Esophagus muscularis mucosa (tissue), 4 donors: ENCODE data around the gene ADAMTSL4. TPM values are rescaled to one million over a fixed set of nuclear protein-coding genes. Genes with fewer than 3 reads are reported as not detected.

ENCODE experiments used
- DNase-seq: peaks from one replicate; pipeline ENCODE4 v3.0.0-alpha.2; 2017; ENCODE audit errors: extremely low spot score
- H3K27ac ChIP-seq, 4 donors: fragments of 200-600 bp; sonication (generic); replicated peaks in 1 of 4; 1 replicate in 3 of 4; 2 replicates in 1 of 4; pipeline ENCODE4 v1.5.1; 2016 to 2019; ENCODE audit warnings: mild to moderate bottlenecking in 1 of 4
- H3K27me3 ChIP-seq, 4 donors: fragments of 200-600 bp; sonication (generic); one replicate each; pipeline versions ENCODE4 v1.5.1 to v1.6.0; 2016 to 2019
- H3K36me3 ChIP-seq, 4 donors: fragments of 200-600 bp; sonication (generic); one replicate each; pipeline ENCODE4 v1.5.1; 2016 to 2019
- H3K4me1 ChIP-seq, 4 donors: fragments of 200-600 bp; sonication (generic); one replicate each; pipeline ENCODE4 v1.5.1; 2016 to 2019
- H3K4me3 ChIP-seq, 4 donors: fragments of 200-600 bp; sonication (generic); 1 replicate in 2 of 4; 2 replicates in 2 of 4; pipeline ENCODE4 v1.5.1; 2016 to 2019; ENCODE audit warnings: mild to moderate bottlenecking in 4 of 4, moderate library complexity in 1 of 4
- H3K9me3 ChIP-seq, 4 donors: fragments of 200-600 bp; sonication (generic); 1 replicate in 3 of 4; 2 replicates in 1 of 4; pipeline ENCODE4 v1.5.1; 2016 to 2019
- CTCF ChIP-seq, 3 experiments: fragments of 200-600 bp in 2 of 3; fragments of 450-650 bp in 1 of 3; sonication (generic) in 2 of 3; IDR thresholded peaks; one replicate each; pipeline ENCODE4 v1.5.1; 2017 to 2019; ENCODE audit warnings: antibody characterized with exemption in 3 of 3, mild to moderate bottlenecking in 2 of 3, moderate library complexity in 1 of 3
- EP300 ChIP-seq: sonication (generic); formaldehyde crosslinking; IDR thresholded peaks from one replicate; pipeline ENCODE4 v1.6.1; 2017; ENCODE audit warnings: antibody characterized with exemption
- POLR2A ChIP-seq: fragments of 450-650 bp; IDR thresholded peaks from one replicate; pipeline ENCODE4 v1.6.1; 2017; ENCODE audit warnings: antibody characterized with exemption, moderate library complexity, mild to moderate bottlenecking, low read depth
- POLR2AphosphoS5 ChIP-seq, 2 donors: sonication (generic); formaldehyde crosslinking; IDR thresholded peaks; one replicate each; pipeline ENCODE4 v1.6.1; 2017; ENCODE audit warnings: antibody characterized with exemption in 2 of 2
- whole genome bisulfite sequencing: methylation state at CpG from one replicate; pipeline ENCODE4 v1.1.5; 2018; 5-methylcytosine and 5-hydroxymethylcytosine counted together
- intact Hi-C: fragments of 100-400 bp; cut with DNase I; formaldehyde crosslinking; loops from one replicate; pipeline ENCODE4 v1.15.1; 2023
- total RNA-seq, 4 donors: library from RNA; depleted of rRNA; stranded (reverse); fragments of >200 nt; gene quantifications; one replicate each; pipeline versions ENCODE4 v1.1.0 to v1.2.1, GENCODE V29; 2016

Gene ADAMTSL4
- total RNA-seq, 4 donors from 2014 or later, result 33.6 to 86.1 (median 48.2) TPM

GRCh38 chr1:150545486-150546032 lies 3.6 kb upstream of the ADAMTSL4 start:
- Histone ChIP-seq H3K27me3 (no peaks in the 10 kb centered on the region), H3K4me1 (peaks cover 6 to 25% (median 24%) of the 10 kb centered on the region in 4 donors), H3K4me3 (no peak overlapping the region), H3K9me3 (no peaks in the 10 kb centered on the region), H3K27ac (no peak overlapping the region), H3K36me3 (no peaks in the 10 kb centered on the region)
- no peak for DNase-seq
- intact Hi-C loops, result no loop called here
- 76% methylated on average over 6 of the region's 6 CpGs for WGBS
- TF ChIP-seq POLR2AphosphoS5 (IDR thresholded peaks at IDR 0.05) (no peak), CTCF (IDR thresholded peaks at IDR 0.05) (no peak), EP300 (no peak), POLR2A (no peak)

- Histone ChIP-seq H3K36me3 (no peaks in the 10 kb centered on the region), H3K27me3 (no peaks in the 10 kb centered on the region), H3K27ac (no peak overlapping the region), H3K4me1 (peaks cover 6 to 33% (median 33%) of the 10 kb centered on the region in 4 donors), H3K4me3 (no peak overlapping the region), H3K9me3 (no peaks in the 10 kb centered on the region)
- DNase-seq, result no peak
- intact Hi-C loops, result no loop called here
- 94% methylated on average over 16 of the region's 16 CpGs for WGBS
- TF ChIP-seq CTCF (IDR thresholded peaks at IDR 0.05) (no peak), POLR2AphosphoS5 (IDR thresholded peaks at IDR 0.05) (no peak), EP300 (no peak), POLR2A (no peak)
Measured at GRCh38 chr1:150546294-150546937, 2.8 kb upstream of the ADAMTSL4 start.

GRCh38 chr1:150548324-150548631 lies 930 bp upstream of the ADAMTSL4 start:
- Histone ChIP-seq H3K27me3 (no peaks in the 10 kb centered on the region), H3K9me3 (no peaks in the 10 kb centered on the region), H3K4me1 (peaks cover 24 to 52% (median 51%) of the 10 kb centered on the region in 4 donors), H3K36me3 (no peaks in the 10 kb centered on the region), H3K27ac (peak overlapping the region; percentile 91 to 96 (median 94)), H3K4me3 (peak overlapping the region; percentile 69 to 74 (median 70))
- intact Hi-C loops, result no loop called here
- DNase-seq, result no peak
- no peak for TF ChIP-seq EP300
- no peak for TF ChIP-seq CTCF (IDR thresholded peaks at IDR 0.05)
- no peak for TF ChIP-seq POLR2AphosphoS5 (IDR thresholded peaks at IDR 0.05)
- no peak for TF ChIP-seq POLR2A
- WGBS, result 39% methylated on average over 4 of the region's 4 CpGs

GRCh38 chr1:150549496-150550221 lies 451 bp downstream of the ADAMTSL4 start:
- H3K27me3 ChIP-seq, result no peaks in the 10 kb centered on the region
- DNase-seq, result no peak
- WGBS, result 18% methylated on average over 3 of the region's 43 CpGs
- no peaks in the 10 kb centered on the region for H3K9me3 ChIP-seq
- intact Hi-C loops, result loop anchor here (10.0 kb wide), 1 partner anchor 265 kb away; no protein-coding TSS in a partner anchor
- H3K4me1 ChIP-seq, result peaks cover 30 to 65% (median 63%) of the 10 kb centered on the region in 4 donors
- no peak for TF ChIP-seq POLR2A
- peak in 1 of 3 experiments; percentile 15 for TF ChIP-seq CTCF (IDR thresholded peaks at IDR 0.05)
- no peak for TF ChIP-seq EP300
- no peak for TF ChIP-seq POLR2AphosphoS5 (IDR thresholded peaks at IDR 0.05)
- peak overlapping the region; percentile 69 to 74 (median 70) for H3K4me3 ChIP-seq
- H3K27ac ChIP-seq, result peak overlapping the region; percentile 91 to 96 (median 94)
- H3K36me3 ChIP-seq, result peaks cover 0 to 9% (median 2%) of the 10 kb centered on the region in 4 donors
